Thoracic aorta (tissue), 2 donors: ENCODE data around the gene SLC9A3. TPM values are rescaled to one million over a fixed set of nuclear protein-coding genes. Genes with fewer than 3 reads are reported as not detected.

Experiments used
- ATAC-seq: fragments of 150-250 bp; one replicate; pipeline ENCODE4 v1.8.0; 2017; ENCODE audit warnings: low read depth; ENCODE audit not compliant: insufficient number of reproducible peaks, low FRiP score
- DNase-seq: peaks from one replicate; pipeline ENCODE4 v3.0.0-alpha.2; 2020; ENCODE audit warnings: low spot score
- H3K27ac ChIP-seq, 2 donors: fragments of 200-600 bp; sonication (generic); 1 replicate in 1 of 2; 2 replicates in 1 of 2; pipeline ENCODE4 v1.5.1; 2016; ENCODE audit warnings: mild to moderate bottlenecking in 2 of 2, moderate library complexity in 2 of 2
- H3K27me3 ChIP-seq: fragments of 200-600 bp; sonication (generic); replicated peaks from 2 replicates; pipeline ENCODE4 v1.6.0; 2016; ENCODE audit warnings: mild to moderate bottlenecking; ENCODE audit not compliant: insufficient read depth
- H3K36me3 ChIP-seq: fragments of 200-600 bp; sonication (generic); one replicate; pipeline ENCODE4 v1.5.1; 2016
- H3K4me1 ChIP-seq, 2 donors: fragments of 200-600 bp; sonication (generic); 1 replicate in 1 of 2; 2 replicates in 1 of 2; pipeline versions ENCODE4 v1.5.1 to v1.6.0; 2016; ENCODE audit warnings: low read depth in 2 of 2, mild to moderate bottlenecking in 1 of 2; ENCODE audit not compliant: control insufficient read depth in 1 of 2
- H3K4me3 ChIP-seq: fragments of 200-600 bp; sonication (generic); 2 replicates; pipeline ENCODE4 v1.5.1; 2016; ENCODE audit warnings: mild to moderate bottlenecking
- H3K9me3 ChIP-seq: fragments of 200-600 bp; sonication (generic); 2 replicates; pipeline ENCODE4 v1.5.1; 2016
- CTCF ChIP-seq: fragments of 200-600 bp; sonication (generic); IDR thresholded peaks from one replicate; pipeline ENCODE4 v1.5.1; 2019; ENCODE audit warnings: antibody characterized with exemption
- total RNA-seq, 2 donors: library from RNA; depleted of rRNA; stranded (reverse); fragments of >200 nt; gene quantifications; one replicate each; pipeline versions ENCODE4 v1.1.0 to v1.2.3, GENCODE V29; 2016

Gene SLC9A3
- total RNA-seq, 2 donors from 2014 or later, result 1.6 to 1.8 TPM

GRCh38 chr5:543755-544674 is 19.8 kb upstream of the SLC9A3 start:
- no peak overlapping the region for H3K4me3 ChIP-seq
- ATAC-seq, result no peak
- H3K27me3 ChIP-seq, result no peaks in the 10 kb centered on the region

GRCh38 chr5:543351-543750 is 19.1 kb upstream of the SLC9A3 start:
- DNase-seq (no peak), ATAC-seq (no peak)

More at GRCh38 chr5:543755-544674, 19.8 kb upstream of the SLC9A3 start:
- Histone ChIP-seq H3K9me3 (no peaks in the 10 kb centered on the region), H3K27ac (no peak overlapping the region), H3K4me1 (no peaks in the 10 kb centered on the region), H3K36me3 (no peaks in the 10 kb centered on the region)
- no peak for TF ChIP-seq CTCF
- peak; percentile 1 for DNase-seq

DNA sequence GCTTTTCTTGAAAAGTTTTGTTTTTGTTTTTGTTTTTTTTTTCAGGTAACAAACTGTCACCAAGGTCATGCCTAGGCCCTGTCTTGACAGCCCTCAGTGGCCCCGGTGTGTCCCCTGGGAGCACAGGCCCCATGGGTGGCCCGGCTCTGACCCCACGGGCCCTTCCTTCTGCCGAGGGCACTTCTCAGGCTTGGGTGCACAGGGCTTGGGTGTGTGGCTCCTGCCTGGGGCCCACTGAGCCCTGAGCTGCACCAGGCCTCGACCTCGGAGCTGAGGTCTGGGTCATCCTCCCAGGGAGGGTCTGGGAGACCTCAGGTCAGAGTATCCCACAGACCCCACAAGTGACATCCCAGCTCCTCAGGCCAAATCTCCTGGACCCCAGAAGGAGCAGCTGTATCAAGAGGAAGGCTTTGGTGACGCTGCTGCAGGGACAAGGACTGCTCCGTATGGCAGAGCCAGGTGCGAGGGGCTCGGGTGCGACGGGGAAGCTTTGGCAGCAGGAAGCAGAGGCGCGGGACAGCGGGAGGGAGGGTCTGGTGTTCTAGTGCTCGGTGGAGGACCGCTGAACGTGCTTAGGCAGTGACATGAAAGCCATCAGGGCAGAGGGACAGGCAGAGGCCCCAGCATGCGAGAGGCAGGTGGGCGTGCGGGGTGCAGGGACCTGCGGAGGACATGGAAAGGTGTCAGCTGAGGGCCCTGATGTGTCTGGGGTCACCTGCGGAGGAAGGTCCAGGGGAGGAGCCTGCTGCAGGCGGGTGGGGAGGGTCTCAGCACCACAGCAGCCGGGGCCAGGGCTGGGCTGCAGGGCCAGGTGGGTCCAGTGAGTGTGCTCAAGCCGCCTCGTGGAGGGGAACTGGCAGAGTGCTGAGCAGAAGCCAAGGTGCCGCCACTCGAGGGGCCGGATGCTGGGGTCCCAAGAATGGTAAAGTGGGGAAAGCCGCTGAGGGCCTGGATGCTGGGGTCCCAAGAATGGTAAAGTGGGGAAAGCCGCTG is 18.4 kb upstream of the SLC9A3 start:
- H3K36me3 ChIP-seq, result no peaks in the 10 kb centered on the region
- no peak for DNase-seq
- no peak for ATAC-seq
- H3K4me3 ChIP-seq, result no peak overlapping the region
- TF ChIP-seq CTCF, result no peak
- H3K27ac ChIP-seq, result no peak overlapping the region
- no peaks in the 10 kb centered on the region for H3K27me3 ChIP-seq
- H3K4me1 ChIP-seq, result no peaks in the 10 kb centered on the region
- H3K9me3 ChIP-seq, result no peaks in the 10 kb centered on the region

More at GRCh38 chr5:543351-543750, 19.1 kb upstream of the SLC9A3 start:
- no peaks in the 10 kb centered on the region for H3K9me3 ChIP-seq
- H3K4me3 ChIP-seq, result no peak overlapping the region
- H3K36me3 ChIP-seq, result no peaks in the 10 kb centered on the region
- H3K4me1 ChIP-seq, result no peaks in the 10 kb centered on the region
- no peaks in the 10 kb centered on the region for H3K27me3 ChIP-seq
- TF ChIP-seq CTCF, result no peak
- H3K27ac ChIP-seq, result no peak overlapping the region

DNA sequence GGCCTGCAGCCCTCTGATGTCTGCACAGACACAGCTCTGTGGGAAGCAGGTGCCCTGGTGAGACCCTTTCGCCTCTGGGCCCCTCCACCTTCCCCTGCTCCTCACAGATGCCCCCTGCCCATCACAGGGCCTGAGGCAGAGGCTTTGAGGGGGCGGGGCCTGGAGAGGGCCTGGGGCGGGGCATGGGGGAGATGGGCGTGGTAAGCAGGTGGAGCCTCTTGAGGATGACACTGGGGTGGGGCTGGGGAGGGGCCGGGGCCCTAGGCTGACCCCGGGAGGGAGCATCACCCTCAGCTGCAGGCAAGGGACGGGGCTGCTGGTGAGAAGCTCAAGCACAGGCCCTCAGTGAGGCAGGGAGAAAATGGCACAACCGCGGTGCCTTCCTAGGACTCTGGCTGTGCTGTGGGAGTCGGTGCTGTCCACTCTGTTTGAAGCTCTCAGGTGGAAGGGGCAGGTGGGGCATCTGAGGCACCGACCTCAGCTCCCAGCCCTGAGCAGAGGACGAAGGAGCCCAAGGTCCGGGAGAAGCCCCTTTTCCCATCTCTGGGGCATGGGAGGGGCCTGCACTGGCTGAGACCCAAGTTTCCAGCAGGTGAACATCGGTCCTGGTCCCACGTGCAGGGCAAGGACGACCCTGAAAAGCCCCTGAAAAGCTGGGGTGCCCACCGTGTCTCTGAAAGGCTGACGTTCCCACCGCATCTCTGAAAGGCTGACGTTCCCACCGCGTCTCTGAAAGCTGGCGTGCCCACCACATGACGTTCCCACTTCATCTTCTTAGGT is 17.5 kb upstream of the SLC9A3 start:
- H3K27ac ChIP-seq, result no peak overlapping the region
- no peaks in the 10 kb centered on the region for H3K27me3 ChIP-seq
- TF ChIP-seq CTCF, result no peak
- H3K36me3 ChIP-seq, result no peaks in the 10 kb centered on the region
- ATAC-seq (no peak), DNase-seq (no peak)
- H3K9me3 ChIP-seq, result no peaks in the 10 kb centered on the region
- H3K4me1 ChIP-seq, result no peaks in the 10 kb centered on the region
- no peak overlapping the region for H3K4me3 ChIP-seq
